Stromal cell of bone marrow (primary cell): Measurements from ENCODE around the gene FBXO34.
"Not testable (repeated sequence)": the region's sequence is repeated elsewhere in the genome, so short reads cannot be mapped to it uniquely, and the experiment has no call there.

ENCODE experiments used
- DNase-seq: peaks from one replicate; pipeline ENCODE4 v3.0.0-alpha.2; 2012; ENCODE audit warnings: low read depth

Gene FBXO34

DNA sequence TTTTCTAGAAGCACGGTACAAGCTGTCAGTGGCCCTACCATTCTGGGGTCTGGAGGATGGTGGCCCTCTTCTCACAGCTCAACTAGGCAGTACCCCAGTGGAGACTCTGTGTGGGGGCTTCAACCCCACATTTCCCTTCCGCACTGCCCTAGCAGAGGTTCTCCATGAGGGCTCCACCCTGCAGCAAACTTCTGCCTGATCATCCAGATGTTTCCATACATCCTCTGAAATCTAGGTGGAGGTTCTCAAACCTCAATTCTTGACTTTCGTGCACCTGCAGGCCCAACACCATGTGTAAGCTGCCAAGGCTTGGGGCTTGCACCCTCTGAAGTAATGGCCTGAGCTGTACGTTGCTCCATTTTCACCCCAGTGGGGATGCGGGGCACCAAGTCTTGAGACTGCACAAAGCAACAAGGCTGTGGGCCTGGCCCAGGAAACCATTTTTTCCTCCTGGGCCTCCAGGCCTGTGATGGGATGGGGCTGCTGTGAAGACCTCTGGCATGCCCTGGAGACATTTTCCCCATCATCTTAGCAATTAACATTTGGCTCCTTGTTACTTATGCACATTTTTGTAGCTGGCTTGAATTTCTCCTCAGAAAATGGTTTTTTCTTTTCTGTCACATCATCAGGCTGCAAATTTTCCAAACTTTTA, 41.3 kb downstream of the FBXO34 start:
- not testable (repeated sequence) for DNase-seq

DNA sequence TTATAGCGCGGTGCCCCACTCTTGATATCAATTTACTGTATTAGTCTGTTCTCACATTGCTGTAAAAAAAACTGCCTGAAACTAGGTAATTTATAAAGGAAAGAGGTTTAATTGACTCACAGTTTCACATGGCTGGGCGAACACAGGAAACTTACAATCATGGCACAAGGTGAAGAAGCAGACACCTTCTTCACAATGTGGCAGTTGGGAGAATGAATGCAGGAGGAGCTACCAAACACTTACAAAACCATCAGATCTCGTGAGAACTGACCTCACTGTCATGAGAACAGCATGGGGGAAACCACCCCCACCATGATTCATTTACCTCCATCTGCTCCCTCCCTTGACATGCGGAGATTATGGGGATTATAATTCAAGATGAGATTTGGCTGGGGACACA, 42.3 kb downstream of the FBXO34 start:
- no peak for DNase-seq

DNA sequence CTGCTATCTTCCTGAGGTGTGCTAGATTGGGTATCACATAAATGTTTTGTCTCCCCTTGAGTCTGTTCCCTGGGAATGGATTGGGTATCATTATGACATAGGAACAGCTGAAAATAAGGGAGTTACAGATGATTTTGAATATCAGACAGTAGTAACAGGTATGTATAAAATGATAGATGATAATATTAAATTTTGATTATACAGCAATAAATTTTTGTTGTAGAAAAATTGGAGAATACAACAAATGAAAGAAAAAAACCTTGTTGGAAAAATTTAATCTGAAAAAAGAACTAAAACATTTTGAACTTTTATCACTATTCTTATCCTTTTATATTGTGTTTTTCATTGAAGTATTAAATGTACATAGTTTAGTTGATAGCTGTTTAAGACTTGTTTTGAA, 43.2 kb downstream of the FBXO34 start:
- no peak for DNase-seq

DNA sequence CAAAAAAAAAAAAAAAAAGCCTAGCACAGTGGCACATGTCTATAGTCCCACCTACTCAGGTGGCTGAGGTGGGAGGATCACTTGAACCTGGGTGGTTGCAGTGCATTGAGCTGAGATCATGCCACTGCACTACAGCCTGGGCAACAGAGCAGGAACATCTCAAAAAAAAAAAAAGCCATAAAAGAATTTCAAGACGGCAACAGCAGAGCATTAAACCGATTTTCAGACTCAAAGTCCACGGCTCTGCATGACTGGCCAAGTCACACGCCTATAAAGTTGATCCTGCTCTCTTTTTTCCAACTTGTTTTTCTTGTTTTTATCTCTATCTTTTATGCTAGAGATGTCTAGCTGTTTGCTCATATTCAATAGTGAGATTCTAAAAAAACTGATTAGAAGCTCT, 45.3 kb downstream of the FBXO34 start:
- DNase-seq = no peak

DNA sequence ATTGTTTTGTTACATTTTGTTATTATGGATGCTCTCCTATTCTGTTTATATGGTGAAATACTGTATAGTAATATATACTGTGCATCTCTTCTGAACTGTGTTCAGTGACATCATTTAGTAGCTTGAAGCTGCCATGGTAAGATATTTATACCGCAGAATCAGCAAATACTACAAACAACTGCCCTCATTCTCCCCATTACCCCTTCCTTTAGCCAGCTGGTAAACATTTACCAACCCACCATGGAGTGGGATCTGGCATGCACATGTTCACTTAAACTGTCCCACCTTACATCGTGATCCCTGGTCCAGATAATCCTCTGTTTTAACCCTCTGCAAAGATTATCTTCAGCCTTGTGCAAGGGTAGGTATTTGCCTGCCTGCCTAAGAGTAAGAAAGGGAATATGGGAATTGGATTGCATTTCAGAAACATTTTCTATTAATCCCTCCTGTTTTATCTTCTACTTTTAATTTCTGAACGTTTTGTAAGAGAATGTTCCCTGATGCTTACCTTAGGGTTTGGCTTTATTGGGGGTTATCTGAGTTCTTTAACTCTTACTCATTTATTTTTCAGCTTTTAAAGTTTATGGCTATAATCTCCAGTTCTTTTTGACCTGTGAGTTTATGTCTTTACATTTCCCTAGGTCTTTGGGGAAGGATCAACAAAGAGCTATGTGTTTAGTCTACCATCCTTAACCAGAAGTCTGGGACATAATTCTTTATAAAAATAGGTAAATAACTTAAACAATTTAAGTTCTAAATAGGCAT, 46.5 kb downstream of the FBXO34 start:
- DNase-seq = no peak

DNA sequence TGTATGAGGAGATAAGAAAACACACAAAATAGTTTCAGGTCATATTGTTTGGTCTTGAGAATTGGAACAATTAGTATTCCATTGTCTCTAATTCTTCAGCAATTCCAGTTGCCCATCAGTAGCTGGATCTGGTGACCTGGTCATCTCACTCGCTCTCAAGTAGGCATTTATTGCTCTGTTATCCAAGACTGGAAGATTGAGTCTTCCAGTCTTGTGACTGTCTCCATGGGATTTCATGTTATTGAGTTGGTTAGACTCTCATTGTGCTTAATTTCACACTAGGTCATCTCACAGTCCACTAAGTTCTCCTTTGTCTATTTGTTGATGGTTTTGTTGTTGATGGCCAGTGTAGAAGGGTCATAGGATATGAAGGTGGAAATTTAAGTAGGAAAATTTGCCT, 47.5 kb downstream of the FBXO34 start:
- DNase-seq = no peak

DNA sequence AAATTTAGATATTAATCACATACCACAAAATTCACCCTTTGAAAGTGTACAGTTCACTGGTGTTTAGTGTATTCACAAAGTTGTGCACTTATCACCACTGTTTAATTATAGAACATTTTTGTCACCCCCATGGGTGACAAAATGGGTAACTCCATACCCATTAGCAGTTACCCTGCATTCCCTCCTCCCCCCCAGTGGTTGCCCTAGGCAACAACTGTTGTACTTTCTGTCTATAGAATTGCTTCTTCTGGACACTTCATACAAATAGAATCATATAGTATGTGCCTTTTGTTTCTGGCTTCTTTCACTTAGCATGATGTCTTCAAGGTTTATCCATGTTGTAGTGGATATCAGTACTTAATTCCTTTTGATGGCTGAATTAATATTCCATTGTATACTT, 52.7 kb downstream of the FBXO34 start:
- DNase-seq = no peak

DNA sequence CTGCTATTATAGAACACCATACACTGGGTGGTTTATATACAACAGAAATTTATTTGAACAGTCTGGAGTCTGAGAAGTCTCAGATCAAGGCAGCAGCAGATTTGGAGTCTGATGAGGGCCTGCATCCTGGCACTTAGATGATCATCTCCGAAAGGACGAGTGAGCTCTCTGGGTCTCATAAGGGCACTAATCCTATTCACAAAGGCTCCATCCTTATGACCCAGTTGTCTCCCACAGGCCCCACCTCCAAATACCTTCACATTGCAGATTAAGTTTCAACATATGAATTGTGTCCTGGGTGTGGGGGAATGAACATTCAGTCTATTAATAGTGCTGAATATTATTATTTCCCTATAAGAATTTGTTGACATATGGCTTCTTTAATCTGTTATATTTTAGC, 53.6 kb downstream of the FBXO34 start:
- DNase-seq = no peak

DNA sequence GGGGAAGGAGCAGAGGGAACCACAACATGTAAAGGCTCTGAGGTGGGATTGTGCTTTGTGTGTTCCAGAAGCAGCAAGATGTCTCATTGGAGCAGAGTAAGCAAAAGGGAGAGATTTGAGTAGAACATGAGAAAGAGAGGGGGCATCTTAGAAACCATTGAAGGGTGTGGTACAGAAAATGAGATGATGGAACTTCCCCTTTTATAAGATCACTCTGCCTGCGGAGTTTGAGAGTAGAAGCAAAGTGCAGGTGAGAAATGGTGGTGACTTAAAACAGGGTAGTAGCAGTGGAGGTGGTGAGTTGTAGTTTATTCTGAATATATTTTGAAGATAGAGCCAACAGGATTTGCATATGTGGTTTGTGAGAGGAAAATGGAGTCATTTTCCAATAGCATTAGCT, 56.0 kb downstream of the FBXO34 start:
- no peak for DNase-seq

DNA sequence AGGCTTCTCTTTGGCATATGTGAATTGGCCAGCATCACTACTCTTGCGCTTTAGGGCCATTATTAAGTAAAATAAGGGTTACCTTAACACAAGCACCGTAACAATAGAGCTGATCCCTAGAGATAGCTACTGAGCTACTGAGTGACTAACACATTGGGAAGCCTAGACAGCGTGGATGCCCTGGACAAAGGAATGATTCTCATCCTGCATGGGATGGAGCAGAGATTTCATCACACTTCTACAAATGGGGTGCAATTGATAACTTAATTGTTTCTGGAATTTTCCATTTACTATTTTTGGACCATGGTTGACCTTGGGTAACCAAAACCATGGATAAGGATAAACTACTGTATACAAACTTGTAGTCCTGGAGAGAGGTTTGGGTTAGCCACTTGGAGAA, 57.1 kb downstream of the FBXO34 start:
- DNase-seq = no peak

DNA sequence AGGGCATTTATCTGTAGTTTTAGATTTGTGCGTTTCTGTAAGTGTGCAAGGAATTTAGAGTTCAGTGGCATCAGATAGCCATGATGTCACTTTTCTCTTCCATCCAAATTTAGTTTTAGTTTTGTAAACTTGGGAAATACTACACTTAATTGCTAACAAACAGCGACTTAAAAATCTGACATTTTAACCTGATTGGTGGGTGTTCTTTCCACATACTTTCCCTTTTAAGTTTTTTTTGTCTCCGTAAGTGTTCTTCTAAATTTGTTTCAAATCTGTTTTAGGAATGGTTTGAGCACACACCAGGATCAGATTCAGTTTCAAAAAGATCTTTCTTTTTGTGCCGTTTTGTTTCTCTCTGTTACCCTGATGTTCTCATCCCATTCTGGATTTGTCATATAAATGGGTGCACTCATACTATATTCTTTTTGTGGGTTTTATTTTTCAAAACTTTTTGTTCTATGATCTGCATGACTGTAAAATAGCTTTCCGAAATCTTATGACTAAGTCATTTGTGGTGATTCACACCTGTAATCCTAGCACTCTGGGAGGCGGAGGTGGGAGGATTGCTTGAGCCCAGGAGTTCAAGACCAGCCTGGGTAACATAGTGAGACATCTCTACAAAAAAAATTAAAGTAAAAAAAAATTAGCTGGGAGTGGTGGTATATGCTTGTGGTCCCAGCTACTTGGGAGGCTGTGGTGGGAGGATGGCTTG, 58.9 kb downstream of the FBXO34 start:
- no peak for DNase-seq

DNA sequence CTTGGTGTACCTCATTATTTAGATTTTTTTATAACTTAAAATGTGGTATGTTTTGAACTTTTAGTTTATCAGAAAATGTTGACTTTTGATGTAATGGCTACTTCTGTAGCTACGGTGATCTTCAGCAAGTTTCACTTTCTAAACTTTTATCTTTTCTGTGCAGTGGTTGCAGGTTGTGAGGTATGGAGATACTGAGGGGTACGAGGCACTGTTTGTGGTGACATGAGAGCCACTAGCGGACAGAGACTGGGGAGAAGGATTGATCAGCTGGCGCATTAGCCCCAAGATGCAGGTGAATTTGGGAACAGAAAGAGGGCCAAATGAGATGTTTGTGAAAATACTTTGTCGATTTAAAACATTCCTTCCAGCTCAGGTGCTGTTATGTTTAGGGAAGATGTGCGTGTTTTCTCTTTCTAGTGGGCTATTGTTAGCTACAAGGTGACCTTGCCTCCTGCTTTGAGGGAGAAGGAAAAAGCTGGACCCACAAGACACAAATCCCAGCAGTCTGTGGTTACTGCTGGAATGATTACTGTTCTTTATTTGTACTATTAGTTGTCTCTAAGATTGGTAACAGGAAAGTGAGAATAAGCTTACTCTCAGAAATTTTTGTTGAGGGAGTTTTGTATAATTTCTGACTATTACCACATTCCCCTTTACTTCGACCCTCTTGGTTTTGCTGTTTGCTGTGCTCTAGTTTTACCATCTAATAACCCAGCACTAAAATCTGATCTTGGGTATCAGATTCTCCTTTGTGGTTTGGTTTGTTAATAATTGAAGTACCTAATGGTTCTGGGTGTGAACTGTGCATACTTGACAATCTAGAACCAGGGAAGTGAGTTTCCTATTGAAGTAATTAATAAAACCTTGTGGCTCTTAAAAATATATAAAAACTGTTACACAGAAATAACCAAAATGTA, 61.7 kb downstream of the FBXO34 start:
- no peak for DNase-seq

DNA sequence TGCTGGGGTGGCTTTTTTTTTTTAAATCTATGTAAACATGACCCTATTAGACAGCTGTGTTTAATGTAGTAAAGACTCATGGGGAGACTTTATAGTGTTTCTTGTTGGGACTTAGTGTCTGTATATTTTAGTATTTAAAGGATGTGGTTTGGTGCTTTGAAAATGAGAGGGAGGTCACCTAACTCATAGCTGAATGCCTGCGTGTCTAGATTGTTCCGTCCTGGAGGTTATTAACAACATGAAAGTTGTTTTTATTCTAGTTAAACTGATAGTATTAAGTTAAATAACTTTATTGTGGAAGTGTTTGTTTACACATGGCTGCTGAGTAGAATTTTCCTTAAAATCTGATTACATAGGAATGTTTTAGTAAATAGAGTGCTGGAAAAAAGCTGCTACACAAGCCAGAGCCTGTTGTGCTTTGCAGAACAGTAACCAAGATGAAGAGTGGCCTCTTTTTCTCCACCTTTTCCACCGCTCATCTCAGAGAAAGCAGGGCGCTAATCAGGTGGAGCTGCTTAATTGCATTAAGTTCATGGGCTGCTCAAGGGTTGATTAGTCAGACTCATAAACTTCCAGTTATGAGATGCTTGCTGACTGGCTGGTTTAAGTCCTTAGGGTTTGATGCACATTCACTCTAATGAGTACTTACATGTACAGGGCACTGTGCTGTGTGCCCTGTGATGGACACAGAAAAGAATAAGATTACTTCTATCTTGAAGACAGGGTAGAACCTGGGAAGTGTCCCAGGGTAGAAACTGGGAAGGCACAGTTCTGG, 62.7 kb downstream of the FBXO34 start:
- no peak for DNase-seq

DNA sequence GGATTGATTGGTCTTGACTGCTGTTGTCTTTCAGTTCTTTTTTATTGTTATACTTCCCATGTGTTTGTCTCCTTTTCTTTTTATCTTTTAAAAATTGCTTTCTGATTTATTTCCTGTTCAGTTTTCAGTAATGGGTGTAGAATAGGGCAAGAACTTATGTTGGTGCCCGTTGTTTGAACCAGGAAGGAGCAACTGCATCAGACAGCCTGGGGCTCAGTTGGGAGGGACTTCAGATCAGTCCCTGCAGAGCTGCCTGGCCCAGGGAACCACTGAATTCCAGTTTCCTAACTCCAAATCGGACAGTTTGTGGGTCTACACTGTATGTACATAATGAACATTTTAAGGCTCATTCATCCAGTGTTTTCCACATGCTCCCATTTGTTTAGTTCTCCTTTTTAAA, 64.9 kb downstream of the FBXO34 start:
- DNase-seq = no peak

DNA sequence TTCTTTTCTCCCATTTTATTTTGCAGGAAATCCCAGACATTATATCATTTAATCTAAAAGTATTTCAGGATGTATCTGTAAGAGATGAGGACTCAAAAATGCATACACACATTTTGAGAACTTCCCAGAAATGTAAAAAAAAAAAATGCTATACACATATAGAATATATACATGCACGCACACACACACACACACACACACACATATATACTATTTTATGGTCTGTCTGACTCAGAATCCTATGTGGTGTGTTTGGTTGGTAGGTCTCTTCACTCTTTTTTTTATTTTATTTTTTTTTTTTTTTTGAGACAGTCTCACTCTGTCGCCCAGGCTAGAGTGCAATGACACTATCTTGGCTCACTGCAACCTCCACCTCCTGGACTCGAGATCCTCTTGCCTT, 65.5 kb downstream of the FBXO34 start:
- DNase-seq = no peak

DNA sequence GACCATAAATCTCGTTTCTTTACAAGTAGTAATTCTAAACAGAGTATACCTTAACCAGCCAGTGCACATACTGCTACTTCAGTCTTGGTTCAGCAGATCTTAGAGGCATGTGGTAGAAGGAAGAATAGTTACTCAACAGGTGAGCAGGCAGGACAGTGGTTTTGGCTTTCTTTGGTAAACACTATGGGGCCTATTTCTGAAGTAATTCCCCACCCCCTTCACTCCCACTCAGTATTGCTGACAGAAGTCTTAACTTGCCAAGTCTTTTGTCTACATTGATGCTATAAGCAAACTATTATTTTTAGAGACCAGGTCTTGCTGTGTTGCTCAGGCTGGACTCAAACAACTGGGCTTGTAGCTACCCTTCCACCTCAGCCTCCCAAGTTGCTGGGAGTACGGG, 68.5 kb downstream of the FBXO34 start:
- no peak for DNase-seq

DNA sequence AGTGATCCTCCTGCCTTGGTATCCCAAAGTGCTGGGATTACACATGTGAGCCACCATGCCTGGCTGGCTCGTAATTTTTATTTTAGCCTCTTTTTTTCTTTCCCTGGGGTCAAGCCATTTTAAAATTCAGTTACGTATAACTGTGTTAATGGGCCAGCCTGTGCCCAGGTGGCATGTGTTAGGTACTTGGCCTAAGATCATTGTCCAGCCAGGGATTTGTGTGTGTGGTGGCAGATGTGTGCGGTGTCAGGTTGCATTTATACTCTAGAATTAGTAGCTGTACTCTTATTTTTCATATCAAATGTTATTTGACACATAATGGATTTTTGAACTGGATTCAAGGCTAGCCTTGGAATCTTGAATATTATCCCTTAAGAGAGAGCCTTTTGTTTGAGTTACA, 69.3 kb downstream of the FBXO34 start:
- DNase-seq = no peak

DNA sequence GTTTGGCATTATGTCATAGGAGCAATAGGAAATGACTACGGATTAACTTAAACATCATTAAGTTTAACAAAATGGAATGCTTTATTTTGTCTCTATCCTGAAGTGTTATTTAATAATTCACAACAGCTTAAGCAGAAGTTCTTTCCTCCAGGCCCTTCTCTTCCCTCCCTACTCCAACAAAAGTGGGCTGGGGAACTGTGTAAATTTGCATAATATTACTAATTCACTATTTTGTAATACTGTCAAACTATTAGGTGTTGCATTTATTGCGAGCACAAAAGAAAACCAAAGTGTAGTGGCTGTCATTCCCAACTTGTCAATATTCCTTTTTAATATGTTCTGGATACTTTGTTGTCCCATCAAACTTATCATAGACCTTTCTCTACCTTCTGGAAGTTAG, 70.6 kb downstream of the FBXO34 start:
- DNase-seq = no peak

DNA sequence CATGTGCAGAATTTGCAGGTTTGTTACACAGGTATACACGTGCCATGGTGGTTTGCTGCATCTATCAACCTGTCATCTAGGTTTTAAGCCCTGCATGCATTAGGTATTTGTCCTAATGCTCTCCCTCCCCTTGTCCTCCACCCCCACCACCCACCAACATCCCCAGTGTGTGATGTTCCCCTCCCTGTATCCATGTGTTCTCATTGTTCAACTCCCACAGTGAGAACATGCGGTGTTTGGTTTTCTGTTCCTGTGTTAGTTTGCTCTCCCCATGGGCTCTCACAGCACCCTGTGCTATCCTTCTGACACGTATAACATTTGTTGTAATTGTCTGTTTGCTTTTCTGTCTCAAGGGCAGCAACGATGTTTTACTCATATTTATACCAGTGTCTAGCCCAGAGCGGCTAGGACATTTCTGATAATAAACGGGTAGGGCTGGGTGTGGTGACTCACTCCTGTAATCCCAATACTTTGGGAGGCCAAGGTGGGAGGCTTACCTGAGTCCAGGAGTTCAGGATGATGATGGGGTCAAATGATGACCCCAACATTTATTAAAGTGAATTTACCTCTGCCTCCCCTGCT, 73.5 kb downstream of the FBXO34 start:
- not testable (repeated sequence) for DNase-seq

DNA sequence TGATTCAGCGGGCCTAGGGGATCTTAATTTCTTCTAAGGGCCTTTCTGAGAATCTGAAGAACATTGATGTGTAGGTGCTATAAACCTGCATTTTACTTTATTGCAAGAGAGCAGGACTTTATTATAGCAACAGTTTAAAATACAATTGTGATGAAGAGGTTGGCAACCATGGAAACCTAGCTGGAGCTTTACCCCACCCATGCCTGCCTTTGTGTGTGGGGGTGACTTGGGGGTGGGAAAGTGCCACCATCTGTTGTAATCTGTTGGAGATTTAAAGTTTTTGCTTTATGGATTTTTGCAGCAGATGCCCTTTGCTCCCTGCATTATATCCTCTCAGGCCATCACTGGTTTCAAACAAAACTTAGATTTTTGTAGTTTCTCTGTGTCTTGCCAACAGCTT, 75.8 kb downstream of the FBXO34 start:
- DNase-seq = no peak

DNA sequence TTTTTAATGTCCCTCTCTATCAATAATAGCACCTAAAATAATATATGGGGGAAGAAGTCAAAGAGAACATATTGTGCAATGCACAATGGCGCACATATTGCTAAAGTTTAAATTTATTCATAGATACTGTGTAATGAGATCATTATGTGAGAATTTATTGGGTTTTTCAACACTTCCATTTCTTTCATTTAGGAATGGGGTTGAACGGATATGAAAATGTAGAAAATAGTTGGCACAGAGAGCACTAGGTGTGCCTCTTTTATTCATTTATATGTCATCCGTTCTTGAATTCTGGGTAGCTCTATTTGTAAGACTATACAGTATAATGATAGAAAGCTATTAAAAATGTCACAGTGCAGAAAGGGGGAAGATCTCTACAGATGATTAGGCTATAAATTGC, 76.5 kb downstream of the FBXO34 start:
- no peak for DNase-seq
